ENCODE data around the gene SASH1. TPM values are rescaled to one million over a fixed set of nuclear protein-coding genes. Genes with fewer than 3 reads are reported as not detected.
A peak's percentile ranks its signal among the peaks of the same experiment; 100 is the strongest.

Gene SASH1
- total and polyA plus RNA-seq, 2 of the 8 experiments (the other 6 are each of a cell fraction or from before 2014, with no cell fraction given): 6.0 to 20.2 TPM

DNA sequence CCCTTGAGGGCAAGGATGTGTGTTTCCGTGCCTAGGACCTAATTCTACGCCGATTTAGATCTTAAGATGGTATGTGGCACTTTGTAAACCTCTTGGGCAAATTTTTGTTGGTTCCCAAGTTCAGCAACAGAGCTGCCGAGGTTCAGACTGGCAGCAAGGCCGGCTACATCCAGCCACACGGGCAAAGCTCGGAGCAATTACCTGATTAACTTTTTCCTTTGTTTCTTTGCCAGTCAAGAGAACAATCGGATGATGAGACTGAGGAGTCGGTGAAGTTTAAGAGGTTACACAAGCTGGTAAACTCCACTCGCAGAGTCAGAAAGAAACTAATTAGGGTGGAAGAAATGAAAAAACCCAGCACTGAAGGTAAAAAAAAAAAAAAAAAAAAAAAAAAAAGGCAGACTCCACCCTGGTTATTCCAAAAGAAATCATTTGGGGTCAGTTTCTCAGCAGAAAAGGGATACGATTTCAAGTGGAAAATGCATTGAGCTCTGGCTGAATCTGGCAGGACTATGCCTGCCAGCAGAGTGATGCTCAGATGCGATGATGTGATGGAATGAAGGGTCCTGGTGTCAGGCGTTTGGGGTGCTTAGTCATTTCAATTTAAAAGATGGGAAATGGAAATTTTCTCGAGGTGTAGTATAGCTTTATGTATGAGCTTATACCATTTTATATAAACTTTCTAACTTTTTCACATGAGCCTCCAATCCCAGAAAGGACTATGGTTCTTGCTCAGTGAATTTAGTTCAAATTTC, 171.6 kb downstream of the SASH1 start:
- Histone ChIP-seq H3K79me2 (ENCODE audit: control insufficient read depth in 1 of 2, insufficient read depth in 2 of 2, low read length in 2 of 2) (0 out of 4 replicates have a peak, but pooled peaks cover 0 to 3% of the 10 kb centered on the region in 2 experiments), H3K4me2 (ENCODE audit: insufficient read depth in 1 of 2, low read depth in 2 of 2, low read length in 2 of 2) (0 out of 4 replicates have a peak overlapping the region, but pooled peaks of 1 of the 2 experiments have one; percentile 22), H3K4ac (replicated peaks; ENCODE audit: insufficient read length, low read depth, low read length) (no peak overlapping the region), H2AK5ac (ENCODE audit: low read depth, low read length) (no peak overlapping the region; the same call in 1 of the 2 replicates), H3K14ac (ENCODE audit: insufficient read length) (no peak overlapping the region), H3K27ac (ENCODE audit: low read depth, low read length) (no peak overlapping the region), H4K8ac (ENCODE audit: extremely low read depth, insufficient read depth, low read length) (no peak overlapping the region), H2BK12ac (ENCODE audit: low read depth, low read length) (peak overlapping the region; percentile 63; the same call in 1 of the 2 replicates), H3K4me3 (ENCODE audit: extremely low read depth in 1 of 4, insufficient read depth in 2 of 4, low read depth in 3 of 4, low read length in 4 of 4) (no peak overlapping the region), H2BK20ac (ENCODE audit: low read length) (no peak overlapping the region), H2BK5ac (ENCODE audit: low read depth, low read length) (0 out of 2 replicates have a peak overlapping the region, but pooled peaks have one; percentile 30), H3K9me3 (ENCODE audit: insufficient read depth in 2 of 2, low read depth in 1 of 2, low read length in 1 of 2) (no peaks in the 10 kb centered on the region), H3K27me3 (replicated peaks in 1 of 4; ENCODE audit: control insufficient read depth in 3 of 4, extremely low read depth in 1 of 4, insufficient read depth in 3 of 4, low read length in 3 of 4) (no peaks in the 10 kb centered on the region), H3K18ac (ENCODE audit: extremely low read depth, low read length) (no peak overlapping the region), H3K36me3 (ENCODE audit: control insufficient read depth in 2 of 4, insufficient read depth in 4 of 4, low read length in 3 of 4) (peaks cover 0 to 2% (median 0%) of the 10 kb centered on the region in 4 experiments; a peak in 2 of 8 replicates), H4K5ac (ENCODE audit: insufficient read length, low read depth, low read length) (no peak overlapping the region), H3K23me2 (ENCODE audit: low read depth, low read length) (no peaks in the 10 kb centered on the region; the same call in 1 of the 2 replicates), H3K4me1 (replicated peaks in 1 of 4; ENCODE audit: control insufficient read depth in 3 of 4, insufficient read depth in 4 of 4, low read length in 3 of 4) (peaks cover 5 to 14% (median 10%) of the 10 kb centered on the region in 4 experiments), H3K79me1 (ENCODE audit: low read depth, low read length) (no peaks in the 10 kb centered on the region), H3K9ac (replicated peaks in 1 of 4; ENCODE audit: extremely low read depth in 1 of 4, low read depth in 3 of 4, low read length in 3 of 4) (no peak overlapping the region), H2AFZ (ENCODE audit: low read length) (no peak overlapping the region), H2BK120ac (replicated peaks; ENCODE audit: low read depth, low read length) (no peak overlapping the region), H4K20me1 (replicated peaks in 1 of 2; ENCODE audit: control insufficient read depth in 1 of 2, insufficient read depth in 2 of 2, low read length in 2 of 2) (no peaks in the 10 kb centered on the region), H3K23ac (ENCODE audit: insufficient read length) (no peak overlapping the region), H3K56ac (replicated peaks; ENCODE audit: insufficient read length, low read depth, low read length) (no peak overlapping the region), H2BK15ac (ENCODE audit: low read length) (no peak overlapping the region), H4K91ac (replicated peaks; ENCODE audit: insufficient read length, low read length) (no peak overlapping the region)
- ChIA-PET POLR2A (ENCODE audit: partially characterized antibody) (interaction anchor here (0.7 kb wide), 1 partner anchor 17 kb away, joined by 3 read pairs; no protein-coding TSS in a partner anchor), CTCF (ENCODE audit: partially characterized antibody) (interaction anchor here (0.6 to 1.1 kb wide), 4 partner anchors 14 to 653 kb away, joined by 3 to 5 read pairs (median 3); no protein-coding TSS in a partner anchor)
- WGBS, 2 experiments (ENCODE audit: extremely low coverage in 1 of 2, insufficient coverage in 1 of 2, insufficient read length in 1 of 2, insufficient replicate concordance in 2 of 2, low coverage in 1 of 2, low lambda C conversion rate in 2 of 2, missing lambda C conversion rate in 1 of 2): 87% methylated on average over 14 of the region's 14 CpGs; no CpG with 5 or more reads in 1 of the 2 experiments
- no peak for DNase-seq (ENCODE audit: low read depth in 1 of 2, low spot score in 2 of 2)
- FAIRE-seq: no peak
- TF ChIP-seq JUN (IDR thresholded peaks at IDR 0.05; ENCODE audit: low read depth, low read length) (no peak), SIRT6 (IDR thresholded peaks at IDR 0.05; ENCODE audit: low read length) (no peak), TAF1 (IDR thresholded peaks at IDR 0.05; ENCODE audit: low read depth, low read length) (no peak), USF2 (IDR thresholded peaks at IDR 0.05; ENCODE audit: low read length) (no peak), CTBP2 (IDR thresholded peaks at IDR 0.05; ENCODE audit: borderline replicate concordance, insufficient read depth, insufficient read length, low read length) (no peak), KDM5A (IDR thresholded peaks at IDR 0.05; ENCODE audit: low read length) (no peak), NRF1 (IDR thresholded peaks at IDR 0.05; ENCODE audit: low read depth, low read length) (no peak), TAF7 (optimal IDR thresholded peaks at IDR 0.05; ENCODE audit: borderline replicate concordance, low read depth, low read length) (no peak), ATF3 (IDR thresholded peaks at IDR 0.05; ENCODE audit: insufficient read depth, low read depth, low read length) (no peak), POLR2A (IDR thresholded peaks at IDR 0.05; ENCODE audit: control extremely low read depth in 1 of 2, low read depth in 2 of 2, low read length in 2 of 2) (no peak)

Data from H1 (cell line).